OCI-LY1 (cell line): ENCODE results near the gene SPARC.

Experiments
- CTCF ChIP-seq: fragments of 200-600 bp; sonication (generic), shearing (Covaris generic); IDR thresholded peaks from 2 replicates; pipeline ENCODE4 v1.5.1; 2017; ENCODE audit warnings: mild to moderate bottlenecking, antibody characterized with exemption, low read length, moderate library complexity, mixed read lengths
- EZH2 ChIP-seq: fragments of 200-600 bp; sonication (generic), shearing (Covaris generic); IDR thresholded peaks from 2 replicates; pipeline ENCODE4 v1.8.0; 2017; ENCODE audit warnings: borderline replicate concordance, mixed run types, mild to moderate bottlenecking, antibody characterized with exemption, low read length, moderate library complexity, mixed read lengths

GRCh38 chr5:151691706-151692105 is 5.0 kb upstream of the SPARC start:
- TF ChIP-seq CTCF (no peak), EZH2 (no peak)
